ENCODE results near the gene SPATA31D1. TPM values are rescaled to one million over a fixed set of nuclear protein-coding genes. Genes with fewer than 3 reads are reported as not detected.
A peak's percentile ranks its signal among the peaks of the same experiment; 100 is the strongest.

The SPATA31D1 gene
- total RNA-seq, 2 donors from 2014 or later = not detected

- no peak for DNase-seq
- no peaks in the 10 kb centered on the region for H3K4me1 ChIP-seq
- H3K4me3 ChIP-seq = no peak overlapping the region
- intact Hi-C loops (cut with DNase I) = no loop called here
- H3K27ac ChIP-seq = no peak overlapping the region
- WGBS, 2 donors = 95% methylated on average over 1 of the region's 1 CpG; no CpG with 5 or more reads in 1 of the 2 donors
- no peaks in the 10 kb centered on the region for H3K27me3 ChIP-seq
- no peaks in the 10 kb centered on the region for H3K36me3 ChIP-seq (replicated peaks in 1 of 2; ENCODE audit: insufficient read depth in 1 of 2, low read depth in 2 of 2)
- no peaks in the 10 kb centered on the region for H3K9me3 ChIP-seq
- no peak for ATAC-seq
- TF ChIP-seq POLR2A (IDR thresholded peaks at IDR 0.05) (no peak), CTCF (IDR thresholded peaks at IDR 0.05) (no peak)
These were observed 1.1 kb downstream of the SPATA31D1 start for GRCh38 chr9:81989700-81990099.

GRCh38 chr9:81993656-81994055, 5.1 kb downstream of the SPATA31D1 start:
- ATAC-seq = no peak
- WGBS, 2 donors = 79 to 80% methylated on average over 5 of the region's 5 CpGs
- intact Hi-C loops (cut with DNase I) = no loop called here

GRCh38 chr9:81999806-82000205, 11.2 kb downstream of the SPATA31D1 start:
- intact Hi-C loops (cut with DNase I) = no loop called here
- Histone ChIP-seq H3K4me1 (peaks cover 8% of the 10 kb centered on the region), H3K27ac (peak overlapping the region in 1 of 4 donors; percentile 21), H3K4me3 (no peak overlapping the region), H3K36me3 (replicated peaks in 1 of 2; ENCODE audit: insufficient read depth in 1 of 2, low read depth in 2 of 2) (no peaks in the 10 kb centered on the region), H3K27me3 (no peaks in the 10 kb centered on the region), H3K9me3 (no peaks in the 10 kb centered on the region)
- TF ChIP-seq POLR2A (IDR thresholded peaks at IDR 0.05) = no peak
- no peak for TF ChIP-seq CTCF (IDR thresholded peaks at IDR 0.05)
- DNase-seq (peak; percentile 19 to 60 (median 47)), ATAC-seq (peak; percentile 74)

More at GRCh38 chr9:81993656-81994055, 5.1 kb downstream of the SPATA31D1 start:
- TF ChIP-seq POLR2A (IDR thresholded peaks at IDR 0.05) (no peak), CTCF (IDR thresholded peaks at IDR 0.05) (no peak)
- DNase-seq = no peak
- H3K4me3 ChIP-seq = no peak overlapping the region
- H3K27me3 ChIP-seq = no peaks in the 10 kb centered on the region
- no peaks in the 10 kb centered on the region for H3K4me1 ChIP-seq
- no peak overlapping the region for H3K27ac ChIP-seq
- H3K9me3 ChIP-seq = no peaks in the 10 kb centered on the region
- no peaks in the 10 kb centered on the region for H3K36me3 ChIP-seq (replicated peaks in 1 of 2; ENCODE audit: insufficient read depth in 1 of 2, low read depth in 2 of 2)

GRCh38 chr9:82010711-82011110, 22.1 kb downstream of the SPATA31D1 start:
- Histone ChIP-seq H3K4me1 (peaks cover 5% of the 10 kb centered on the region), H3K9me3 (no peaks in the 10 kb centered on the region), H3K4me3 (no peak overlapping the region), H3K27ac (no peak overlapping the region), H3K36me3 (replicated peaks in 1 of 2; ENCODE audit: insufficient read depth in 1 of 2, low read depth in 2 of 2) (no peaks in the 10 kb centered on the region), H3K27me3 (no peaks in the 10 kb centered on the region)
- WGBS, 2 donors = 93 to 96% methylated on average over 1 of the region's 1 CpG
- ATAC-seq (no peak), DNase-seq (no peak)
- TF ChIP-seq CTCF (IDR thresholded peaks at IDR 0.05) (no peak), POLR2A (IDR thresholded peaks at IDR 0.05) (no peak)
- intact Hi-C loops (cut with DNase I) = no loop called here

GRCh38 chr9:82011133-82011532, 22.6 kb downstream of the SPATA31D1 start:
- DNase-seq (no peak), ATAC-seq (no peak)
- H3K27ac ChIP-seq = no peak overlapping the region
- no peaks in the 10 kb centered on the region for H3K27me3 ChIP-seq
- H3K36me3 ChIP-seq (replicated peaks in 1 of 2; ENCODE audit: insufficient read depth in 1 of 2, low read depth in 2 of 2) = no peaks in the 10 kb centered on the region
- TF ChIP-seq CTCF (IDR thresholded peaks at IDR 0.05) (no peak), POLR2A (IDR thresholded peaks at IDR 0.05) (no peak)
- H3K9me3 ChIP-seq = no peaks in the 10 kb centered on the region
- WGBS, 2 donors = 74 to 88% methylated on average over 3 of the region's 3 CpGs
- intact Hi-C loops (cut with DNase I) = no loop called here
- H3K4me3 ChIP-seq = no peak overlapping the region
- H3K4me1 ChIP-seq = peaks cover 5% of the 10 kb centered on the region
